ENCODE results near the gene EIF2S1. TPM values are rescaled to one million over a fixed set of nuclear protein-coding genes. Genes with fewer than 3 reads are reported as not detected.

EIF2S1 gene
- total RNA-seq, 1 experiment from 2014 or later, result 192 TPM

- Histone ChIP-seq H3K9ac (ENCODE audit: low read length) (no peak overlapping the region), H3K9me2 (ENCODE audit: insufficient read depth) (no peaks in the 10 kb centered on the region), H3K27me3 (ENCODE audit: insufficient read depth, low read length) (no peaks in the 10 kb centered on the region), H3K27ac (ENCODE audit: low read depth, low read length) (no peak overlapping the region), H3K4me1 (ENCODE audit: control insufficient read depth in 1 of 2, insufficient read depth in 2 of 2, low read length in 2 of 2) (no peaks in the 10 kb centered on the region), H4K20me1 (ENCODE audit: insufficient read depth) (no peaks in the 10 kb centered on the region), H3K4me2 (ENCODE audit: low read length) (no peak overlapping the region), H3K36me3 (ENCODE audit: control insufficient read depth in 1 of 2, insufficient read depth in 2 of 2, low read length in 2 of 2) (peaks cover 0 to 6% of the 10 kb centered on the region in 2 experiments; a peak in 1 of 4 replicates), H3K9me3 (ENCODE audit: control insufficient read depth in 1 of 2, insufficient read depth in 1 of 2, low read depth in 1 of 2, low read length in 2 of 2) (no peaks in the 10 kb centered on the region), H3K79me2 (ENCODE audit: insufficient read depth, low read length) (no peaks in the 10 kb centered on the region), H2AFZ (ENCODE audit: low read depth, low read length, poor library complexity, severe bottlenecking) (no peak overlapping the region), H3K4me3 (replicated peaks in 1 of 2; ENCODE audit: low read depth in 1 of 2, low read length in 2 of 2) (no peak overlapping the region)
- BruUV-seq (replicated peaks), result no TSS peak
- ChIA-PET CTCF (interaction anchor here (1.4 kb wide), 1 partner anchor 26 kb away, joined by 4 read pairs; no protein-coding TSS in a partner anchor), RAD21 (ENCODE audit: low non-redundant PET in 1 of 2, low total read pairs in 2 of 2, uncharacterized antibody in 2 of 2, unreplicated experiment in 2 of 2) (no interaction called here), POLR2A (no interaction called here)
- DNase-seq (ENCODE audit: low read depth, low spot score) (no peak), ATAC-seq (peak; percentile 40; the same call in 1 of the 2 replicates)
- intact Hi-C loops (cut with micrococcal nuclease), result no loop called here
- TF ChIP-seq FOSL1 (IDR thresholded peaks at IDR 0.05; ENCODE audit: low read depth) (no peak), CTCF (IDR thresholded peaks at IDR 0.05 in 2 of 3, conservative IDR thresholded peaks at IDR 0.05 in 1 of 3; ENCODE audit: borderline replicate concordance in 1 of 3, insufficient read depth in 1 of 3, low read depth in 2 of 3, low read length in 2 of 3) (no peak)
Measured at GRCh38 chr14:67311868-67312267, 48.3 kb upstream of the EIF2S1 start.

GRCh38 chr14:67313153-67313552, 47.0 kb upstream of the EIF2S1 start:
- intact Hi-C loops (cut with micrococcal nuclease), result no loop called here
- Histone ChIP-seq H3K4me2 (ENCODE audit: low read length) (no peak overlapping the region), H3K4me3 (replicated peaks in 1 of 2; ENCODE audit: low read depth in 1 of 2, low read length in 2 of 2) (no peak overlapping the region), H3K9ac (ENCODE audit: low read length) (no peak overlapping the region), H3K36me3 (ENCODE audit: control insufficient read depth in 1 of 2, insufficient read depth in 2 of 2, low read length in 2 of 2) (peaks cover 0 to 6% of the 10 kb centered on the region in 2 experiments; a peak in 1 of 4 replicates), H3K9me3 (ENCODE audit: control insufficient read depth in 1 of 2, insufficient read depth in 1 of 2, low read depth in 1 of 2, low read length in 2 of 2) (no peaks in the 10 kb centered on the region), H4K20me1 (ENCODE audit: insufficient read depth) (no peaks in the 10 kb centered on the region), H3K79me2 (ENCODE audit: insufficient read depth, low read length) (no peaks in the 10 kb centered on the region), H2AFZ (ENCODE audit: low read depth, low read length, poor library complexity, severe bottlenecking) (no peak overlapping the region), H3K9me2 (ENCODE audit: insufficient read depth) (no peaks in the 10 kb centered on the region), H3K27ac (ENCODE audit: low read depth, low read length) (no peak overlapping the region), H3K4me1 (ENCODE audit: control insufficient read depth in 1 of 2, insufficient read depth in 2 of 2, low read length in 2 of 2) (no peaks in the 10 kb centered on the region), H3K27me3 (ENCODE audit: insufficient read depth, low read length) (no peaks in the 10 kb centered on the region)
- DNase-seq (ENCODE audit: low read depth, low spot score), result no peak
- ChIA-PET CTCF (no interaction called here), RAD21 (ENCODE audit: low non-redundant PET in 1 of 2, low total read pairs in 2 of 2, uncharacterized antibody in 2 of 2, unreplicated experiment in 2 of 2) (no interaction called here), POLR2A (interaction anchor here (0.6 kb wide), 1 partner anchor 119 kb away, joined by 3 read pairs; no protein-coding TSS in a partner anchor)
- TF ChIP-seq TCF7L2 (IDR thresholded peaks at IDR 0.05; ENCODE audit: borderline replicate concordance, extremely low read depth, insufficient read depth, insufficient read length) (no peak), ZBTB33 (IDR thresholded peaks at IDR 0.05; ENCODE audit: extremely low read depth, insufficient replicate concordance, low read length) (no peak), JUND (IDR thresholded peaks at IDR 0.05) (no peak), POLR2A (IDR thresholded peaks at IDR 0.05; ENCODE audit: borderline replicate concordance, extremely low read depth, insufficient read depth, insufficient read length) (no peak), YY1 (IDR thresholded peaks at IDR 0.05; ENCODE audit: extremely low read depth, insufficient replicate concordance, low read depth, low read length) (no peak), ZFX (IDR thresholded peaks at IDR 0.05) (no peak)
- BruUV-seq (replicated peaks), result no TSS peak
- ATAC-seq, result no peak

Data from HCT116 (cell line).